ENCODE results near the gene DEPP1. TPM values are rescaled to one million over a fixed set of nuclear protein-coding genes. Genes with fewer than 3 reads are reported as not detected.

DEPP1 gene
- polyA plus RNA-seq, 2 of the 4 experiments (the other 2 are of a cell fraction): 0.46 to 0.92 TPM

- WGBS (ENCODE audit: missing lambda C conversion rate): 71% methylated on average over 10 of the region's 10 CpGs
- no peak for DNase-seq (ENCODE audit: low read depth in 1 of 2, low spot score in 1 of 2)
- POLR2A ChIA-PET: no interaction called here
- Histone ChIP-seq H3K9me3 (no peaks in the 10 kb centered on the region), H3K4me1 (peaks cover 10% of the 10 kb centered on the region; the same call in 2 of the 3 replicates), H3K4me2 (no peak overlapping the region), H3K27ac (no peak overlapping the region), H3K4me3 (no peak overlapping the region)
- no peak for TF ChIP-seq JUNB (IDR thresholded peaks at IDR 0.05)
- no peak for TF ChIP-seq NPAS2 (CRISPR knock-in tag; IDR thresholded peaks at IDR 0.05; ENCODE audit: borderline replicate concordance)
- no peak for FAIRE-seq
- ATAC-seq: no peak
- CTCF ChIA-PET: interaction anchor here (1.2 to 4.3 kb wide), 3 partner anchors 8 to 56 kb away, joined by 4 to 30 read pairs (median 5); no protein-coding TSS in a partner anchor
Observed at GRCh38 chr10:44988957-44989585, 10.5 kb upstream of the DEPP1 start.

GRCh38 chr10:44986670-44987069 lies 8.1 kb upstream of the DEPP1 start:
- POLR2A ChIA-PET: interaction anchor here (0.7 kb wide), 1 partner anchor 24 kb away, joined by 3 read pairs; no protein-coding TSS in a partner anchor
- 70% methylated on average over 3 of the region's 3 CpGs for WGBS (ENCODE audit: missing lambda C conversion rate)
- H3K4me2 ChIP-seq: no peak overlapping the region
- DNase-seq (ENCODE audit: low read depth in 1 of 2, low spot score in 1 of 2): no peak
- H3K4me1 ChIP-seq: peaks cover 19% of the 10 kb centered on the region
- CTCF ChIA-PET: interaction anchor here (0.7 to 1.4 kb wide), 2 partner anchors 23 to 1912 kb away, joined by 3 read pairs; no protein-coding TSS in a partner anchor
- no peak for FAIRE-seq
- no peak overlapping the region for H3K4me3 ChIP-seq
- no peak overlapping the region for H3K27ac ChIP-seq
- no peak for ATAC-seq
- TF ChIP-seq HOXB13 (CRISPR knock-in tag; IDR thresholded peaks at IDR 0.05; ENCODE audit: low read depth) (no peak), EP300 (IDR thresholded peaks at IDR 0.05) (no peak), KDM5A (IDR thresholded peaks at IDR 0.05) (no peak), POLR2AphosphoS2 (conservative IDR thresholded peaks at IDR 0.05; ENCODE audit: low read length) (no peak), RAD21 (conservative IDR thresholded peaks at IDR 0.05 in 1 of 2, IDR thresholded peaks at IDR 0.05 in 1 of 2) (no peak), PHF8 (IDR thresholded peaks at IDR 0.05; ENCODE audit: borderline replicate concordance, low read depth) (no peak), TP53 (CRISPR knock-in tag; IDR thresholded peaks at IDR 0.05) (no peak), ELK1 (IDR thresholded peaks at IDR 0.05; ENCODE audit: low read depth, low read length) (no peak), NFE2L2 (conservative IDR thresholded peaks at IDR 0.05; ENCODE audit: low read length) (no peak)
- no peaks in the 10 kb centered on the region for H3K9me3 ChIP-seq

GRCh38 chr10:44986179-44986578 lies 7.6 kb upstream of the DEPP1 start:
- ATAC-seq (no peak), DNase-seq (ENCODE audit: low read depth in 1 of 2, low spot score in 1 of 2) (no peak), FAIRE-seq (no peak)
- H3K4me3 ChIP-seq: no peak overlapping the region
- no peaks in the 10 kb centered on the region for H3K9me3 ChIP-seq
- WGBS (ENCODE audit: missing lambda C conversion rate): 93% methylated on average over 3 of the region's 3 CpGs
- H3K27ac ChIP-seq: peak overlapping the region in 1 of 2 experiments; percentile 45; a peak in 1 of 6 replicates
- ChIA-PET POLR2A (interaction anchor here (0.7 kb wide), 1 partner anchor 23 kb away, joined by 3 read pairs; no protein-coding TSS in a partner anchor), CTCF (interaction anchor here (0.7 to 1.4 kb wide), 4 partner anchors 23 to 1911 kb away, joined by 3 read pairs; no protein-coding TSS in a partner anchor)
- TF ChIP-seq RFX5 (IDR thresholded peaks at IDR 0.05): no peak
- TF ChIP-seq JUNB (IDR thresholded peaks at IDR 0.05): no peak
- no peak overlapping the region for H3K4me2 ChIP-seq
- peaks cover 24% of the 10 kb centered on the region for H3K4me1 ChIP-seq

- H3K9me3 ChIP-seq: no peaks in the 10 kb centered on the region
- H3K27ac ChIP-seq: peak overlapping the region in 1 of 2 experiments; percentile 45; a peak in 1 of 6 replicates
- H3K4me1 ChIP-seq: peaks cover 34% of the 10 kb centered on the region
- ChIA-PET CTCF (interaction anchor here (0.7 to 1.3 kb wide), 3 partner anchors 9 to 655 kb away, joined by 3 read pairs; no protein-coding TSS in a partner anchor), POLR2A (no interaction called here)
- H3K4me3 ChIP-seq: no peak overlapping the region
- peak overlapping the region; percentile 15; the same call in 1 of the 3 replicates for H3K4me2 ChIP-seq
- WGBS (ENCODE audit: missing lambda C conversion rate): 70% methylated on average over 9 of the region's 9 CpGs
- ATAC-seq: no peak
- DNase-seq (ENCODE audit: low read depth in 1 of 2, low spot score in 1 of 2): no peak
- no peak for TF ChIP-seq KDM5A (IDR thresholded peaks at IDR 0.05)
- TF ChIP-seq CEBPB (IDR thresholded peaks at IDR 0.05): no peak
- no peak for TF ChIP-seq EHF (CRISPR knock-in tag; IDR thresholded peaks at IDR 0.05)
- no peak for TF ChIP-seq PBX3 (IDR thresholded peaks at IDR 0.05)
- no peak for TF ChIP-seq TP53 (CRISPR knock-in tag; IDR thresholded peaks at IDR 0.05)
- no peak for TF ChIP-seq ELK1 (IDR thresholded peaks at IDR 0.05; ENCODE audit: low read depth, low read length)
- TF ChIP-seq NFE2L2 (conservative IDR thresholded peaks at IDR 0.05; ENCODE audit: low read length): no peak
- no peak for TF ChIP-seq ATOH8 (CRISPR knock-in tag; IDR thresholded peaks at IDR 0.05; ENCODE audit: low read depth)
- FAIRE-seq: no peak
Observed at GRCh38 chr10:44985175-44985681, 6.6 kb upstream of the DEPP1 start.
